ENCODE results near the gene MTHFD1L. TPM values are rescaled to one million over a fixed set of nuclear protein-coding genes. Genes with fewer than 3 reads are reported as not detected.

MTHFD1L gene
- total RNA-seq, 1 donor from 2014 or later: 125 TPM

GRCh38 chr6:151008425-151008824 lies 142.9 kb downstream of the MTHFD1L start:
- Mint-ChIP-seq H3K9me3 (no peaks in the 10 kb centered on the region), H3K27me3 (ENCODE audit: insufficient read depth) (no peaks in the 10 kb centered on the region), H3K4me3 (no peak overlapping the region), H3K27ac (no peak overlapping the region), H3K4me1 (ENCODE audit: low read depth) (peaks cover 36% of the 10 kb centered on the region), H3K36me3 (ENCODE audit: low read depth) (peaks cover 9% of the 10 kb centered on the region)
- intact Hi-C loops (cut with micrococcal nuclease): no loop called here
- DNase-seq (ENCODE audit: low spot score): no peak

- no peak overlapping the region for H3K4me3 Mint-ChIP-seq
- intact Hi-C loops (cut with micrococcal nuclease): no loop called here
These were observed 144.1 kb downstream of the MTHFD1L start for GRCh38 chr6:151009576-151009975.

GRCh38 chr6:151010071-151010470 lies 144.6 kb downstream of the MTHFD1L start:
- intact Hi-C loops (cut with micrococcal nuclease): loop anchor here (5.0 kb wide), 1 partner anchor 118 kb away; no protein-coding TSS in a partner anchor
- no peaks in the 10 kb centered on the region for H3K27me3 Mint-ChIP-seq (ENCODE audit: insufficient read depth)
- H3K9me3 Mint-ChIP-seq: no peaks in the 10 kb centered on the region
- no peak for DNase-seq (ENCODE audit: low spot score)
- H3K27ac Mint-ChIP-seq: no peak overlapping the region
- no peak overlapping the region for H3K4me3 Mint-ChIP-seq
- H3K4me1 Mint-ChIP-seq (ENCODE audit: low read depth): peaks cover 29% of the 10 kb centered on the region
- peaks cover 12% of the 10 kb centered on the region for H3K36me3 Mint-ChIP-seq (ENCODE audit: low read depth)

More at GRCh38 chr6:151009576-151009975, 144.1 kb downstream of the MTHFD1L start:
- Mint-ChIP-seq H3K9me3 (no peaks in the 10 kb centered on the region), H3K27me3 (ENCODE audit: insufficient read depth) (no peaks in the 10 kb centered on the region), H3K4me1 (ENCODE audit: low read depth) (peaks cover 31% of the 10 kb centered on the region), H3K36me3 (ENCODE audit: low read depth) (peaks cover 11% of the 10 kb centered on the region), H3K27ac (no peak overlapping the region)
- DNase-seq (ENCODE audit: low spot score): no peak

GRCh38 chr6:151012321-151013294 lies 147.1 kb downstream of the MTHFD1L start:
- no peak overlapping the region for H3K4me3 Mint-ChIP-seq
- DNase-seq (ENCODE audit: low spot score): no peak
- H3K9me3 Mint-ChIP-seq: no peaks in the 10 kb centered on the region
- no peak overlapping the region for H3K27ac Mint-ChIP-seq
- intact Hi-C loops (cut with micrococcal nuclease): loop anchor here (5.0 kb wide), 1 partner anchor 120 kb away; no protein-coding TSS in a partner anchor
- H3K27me3 Mint-ChIP-seq (ENCODE audit: insufficient read depth): no peaks in the 10 kb centered on the region
- H3K4me1 Mint-ChIP-seq (ENCODE audit: low read depth): peaks cover 10% of the 10 kb centered on the region
- peaks cover 13% of the 10 kb centered on the region for H3K36me3 Mint-ChIP-seq (ENCODE audit: low read depth)

- H3K4me1 Mint-ChIP-seq (ENCODE audit: low read depth): peaks cover 10% of the 10 kb centered on the region
- H3K27ac Mint-ChIP-seq: no peak overlapping the region
- intact Hi-C loops (cut with micrococcal nuclease): loop anchor here (1.0 to 5.0 kb wide), 3 partner anchors 122 to 321 kb away; no protein-coding TSS in a partner anchor
- H3K36me3 Mint-ChIP-seq (ENCODE audit: low read depth): peaks cover 13% of the 10 kb centered on the region
- H3K9me3 Mint-ChIP-seq: no peaks in the 10 kb centered on the region
- DNase-seq (ENCODE audit: low spot score): peak; percentile 37
- no peak overlapping the region for H3K4me3 Mint-ChIP-seq
- H3K27me3 Mint-ChIP-seq (ENCODE audit: insufficient read depth): no peaks in the 10 kb centered on the region
These were observed 149.1 kb downstream of the MTHFD1L start for GRCh38 chr6:151014404-151015100.

- intact Hi-C loops (cut with micrococcal nuclease): no loop called here
- no peak overlapping the region for H3K27ac Mint-ChIP-seq
These were observed 149.7 kb downstream of the MTHFD1L start for GRCh38 chr6:151015101-151015700.

GRCh38 chr6:151016107-151016506 lies 150.6 kb downstream of the MTHFD1L start:
- no peak for DNase-seq (ENCODE audit: low spot score)
- peaks cover 10% of the 10 kb centered on the region for H3K4me1 Mint-ChIP-seq (ENCODE audit: low read depth)
- no peaks in the 10 kb centered on the region for H3K9me3 Mint-ChIP-seq
- peaks cover 10% of the 10 kb centered on the region for H3K36me3 Mint-ChIP-seq (ENCODE audit: low read depth)
- intact Hi-C loops (cut with micrococcal nuclease): no loop called here
- H3K27me3 Mint-ChIP-seq (ENCODE audit: insufficient read depth): no peaks in the 10 kb centered on the region
- H3K4me3 Mint-ChIP-seq: no peak overlapping the region
- H3K27ac Mint-ChIP-seq: no peak overlapping the region

More at GRCh38 chr6:151015101-151015700, 149.7 kb downstream of the MTHFD1L start:
- Mint-ChIP-seq H3K36me3 (ENCODE audit: low read depth) (peaks cover 10% of the 10 kb centered on the region), H3K9me3 (no peaks in the 10 kb centered on the region), H3K4me1 (ENCODE audit: low read depth) (peaks cover 10% of the 10 kb centered on the region), H3K27me3 (ENCODE audit: insufficient read depth) (no peaks in the 10 kb centered on the region), H3K4me3 (no peak overlapping the region)
- no peak for DNase-seq (ENCODE audit: low spot score)

- DNase-seq (ENCODE audit: low spot score): no peak
- intact Hi-C loops (cut with micrococcal nuclease): no loop called here
These were observed 152.5 kb downstream of the MTHFD1L start for GRCh38 chr6:151018046-151018445.

GRCh38 chr6:151018911-151019782 lies 153.6 kb downstream of the MTHFD1L start:
- H3K36me3 Mint-ChIP-seq (ENCODE audit: low read depth): peaks cover 14% of the 10 kb centered on the region
- H3K4me3 Mint-ChIP-seq: no peak overlapping the region
- DNase-seq (ENCODE audit: low spot score): no peak
- H3K27me3 Mint-ChIP-seq (ENCODE audit: insufficient read depth): no peaks in the 10 kb centered on the region
- H3K9me3 Mint-ChIP-seq: no peaks in the 10 kb centered on the region
- intact Hi-C loops (cut with micrococcal nuclease): no loop called here
- H3K27ac Mint-ChIP-seq: no peak overlapping the region
- H3K4me1 Mint-ChIP-seq (ENCODE audit: low read depth): peaks cover 10% of the 10 kb centered on the region

More at GRCh38 chr6:151018046-151018445, 152.5 kb downstream of the MTHFD1L start:
- no peaks in the 10 kb centered on the region for H3K9me3 Mint-ChIP-seq
- peaks cover 10% of the 10 kb centered on the region for H3K4me1 Mint-ChIP-seq (ENCODE audit: low read depth)
- H3K36me3 Mint-ChIP-seq (ENCODE audit: low read depth): peaks cover 12% of the 10 kb centered on the region
- no peak overlapping the region for H3K4me3 Mint-ChIP-seq
- no peaks in the 10 kb centered on the region for H3K27me3 Mint-ChIP-seq (ENCODE audit: insufficient read depth)
- no peak overlapping the region for H3K27ac Mint-ChIP-seq

- Mint-ChIP-seq H3K4me3 (no peak overlapping the region), H3K9me3 (no peaks in the 10 kb centered on the region), H3K4me1 (ENCODE audit: low read depth) (no peaks in the 10 kb centered on the region), H3K36me3 (ENCODE audit: low read depth) (peaks cover 14% of the 10 kb centered on the region), H3K27me3 (ENCODE audit: insufficient read depth) (no peaks in the 10 kb centered on the region), H3K27ac (no peak overlapping the region)
- DNase-seq (ENCODE audit: low spot score): no peak
- intact Hi-C loops (cut with micrococcal nuclease): no loop called here
These were observed 156.4 kb downstream of the MTHFD1L start for GRCh38 chr6:151021896-151022295.

GRCh38 chr6:151022492-151022891 lies 157.0 kb downstream of the MTHFD1L start:
- Mint-ChIP-seq H3K27me3 (ENCODE audit: insufficient read depth) (no peaks in the 10 kb centered on the region), H3K4me1 (ENCODE audit: low read depth) (peaks cover 2% of the 10 kb centered on the region), H3K27ac (peak overlapping the region; percentile 8), H3K4me3 (no peak overlapping the region), H3K36me3 (ENCODE audit: low read depth) (peaks cover 17% of the 10 kb centered on the region), H3K9me3 (no peaks in the 10 kb centered on the region)
- intact Hi-C loops (cut with micrococcal nuclease): no loop called here
- DNase-seq (ENCODE audit: low spot score): no peak

- no peak for DNase-seq (ENCODE audit: low spot score)
- Mint-ChIP-seq H3K4me1 (ENCODE audit: low read depth) (peaks cover 11% of the 10 kb centered on the region), H3K4me3 (no peak overlapping the region), H3K9me3 (no peaks in the 10 kb centered on the region), H3K27me3 (ENCODE audit: insufficient read depth) (no peaks in the 10 kb centered on the region), H3K36me3 (ENCODE audit: low read depth) (peaks cover 24% of the 10 kb centered on the region), H3K27ac (no peak overlapping the region)
- intact Hi-C loops (cut with micrococcal nuclease): no loop called here
These were observed 157.8 kb downstream of the MTHFD1L start for GRCh38 chr6:151023342-151023741.
